ENCODE results near the gene RNF168. TPM values are rescaled to one million over a fixed set of nuclear protein-coding genes. Genes with fewer than 3 reads are reported as not detected.

The RNF168 gene
- total and polyA plus RNA-seq, 2 of the 4 experiments (the other 2 are of a cell fraction) = 2.5 to 15.2 TPM

DNA sequence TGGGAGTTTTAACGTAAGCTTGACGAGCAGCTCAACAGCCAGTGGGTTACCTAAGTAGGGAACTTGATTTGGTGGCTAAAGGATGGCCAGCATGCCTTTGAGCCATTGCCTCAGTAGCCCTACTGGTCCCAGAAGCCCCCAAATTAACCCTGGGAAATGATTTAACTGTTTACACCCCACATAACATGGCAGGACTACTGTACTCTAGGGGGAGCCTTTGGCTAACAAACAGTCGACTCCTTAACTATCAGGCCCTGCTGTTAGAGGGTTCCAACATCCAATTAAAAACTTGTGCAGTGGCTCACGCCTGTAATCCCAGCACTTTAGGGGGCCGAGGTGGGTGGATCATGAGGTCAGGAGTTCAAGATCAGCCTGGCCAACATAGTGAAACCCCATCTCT is 21.0 kb upstream of the RNF168 start:
- Histone ChIP-seq H2AK5ac (ENCODE audit: low read depth, low read length) (no peak overlapping the region), H3K56ac (ENCODE audit: extremely low read depth, insufficient read depth, low read length) (no peak overlapping the region), H4K8ac (ENCODE audit: low read depth in 2 of 2, low read length in 2 of 2) (no peak overlapping the region), H3K36me3 (ENCODE audit: control insufficient read depth, insufficient read depth, low read length) (no peaks in the 10 kb centered on the region), H2BK5ac (ENCODE audit: low read depth, low read length, poor library complexity, severe bottlenecking) (no peak overlapping the region), H2BK20ac (ENCODE audit: low read depth, low read length) (no peak overlapping the region), H3K9ac (ENCODE audit: low read depth, low read length) (no peak overlapping the region), H2BK15ac (ENCODE audit: low read depth, low read length) (no peak overlapping the region), H2AFZ (replicated peaks; ENCODE audit: low read length, poor library complexity) (peak overlapping the region; percentile 33), H3K9me1 (ENCODE audit: insufficient read depth, low read length) (peaks cover 6% of the 10 kb centered on the region; the same call in 1 of the 2 replicates), H4K91ac (ENCODE audit: insufficient read depth, low read depth, low read length) (no peak overlapping the region), H3K9me3 (ENCODE audit: control insufficient read depth, insufficient read depth, low read length) (peaks cover 16% of the 10 kb centered on the region), H3K4ac (ENCODE audit: low read depth, low read length) (no peak overlapping the region), H4K20me1 (ENCODE audit: insufficient read depth, low read length) (no peaks in the 10 kb centered on the region), H3K27me3 (ENCODE audit: control insufficient read depth, insufficient read depth, low read length) (no peaks in the 10 kb centered on the region), H4K5ac (ENCODE audit: low read depth, low read length) (no peak overlapping the region), H3K79me1 (ENCODE audit: low read depth in 1 of 2, low read length in 2 of 2) (no peaks in the 10 kb centered on the region), H3K4me3 (ENCODE audit: insufficient read depth, low read depth, low read length) (no peak overlapping the region), H3K4me1 (ENCODE audit: control insufficient read depth, insufficient read depth, low read length) (0 out of 2 replicates have a peak, but pooled peaks cover 2% of the 10 kb centered on the region), H3K4me2 (ENCODE audit: low read depth, low read length) (no peak overlapping the region), H3K23ac (ENCODE audit: low read depth, low read length) (no peak overlapping the region), H2AK9ac (replicated peaks; ENCODE audit: low read depth, low read length, poor library complexity) (no peak overlapping the region), H3K27ac (ENCODE audit: insufficient read depth, low read length) (no peak overlapping the region), H3K18ac (ENCODE audit: low read depth, low read length) (no peak overlapping the region), H3K14ac (replicated peaks; ENCODE audit: low read depth, low read length) (no peak overlapping the region), H2BK120ac (ENCODE audit: low read depth, low read length) (no peak overlapping the region)
- ChIA-PET CTCF (interaction anchor here (0.7 to 1.7 kb wide), 2 partner anchors 271 to 289 kb away, joined by 3 read pairs; no protein-coding TSS in a partner anchor), POLR2A (ENCODE audit: unreplicated experiment) (no interaction called here)
- WGBS, 2 experiments (ENCODE audit: extremely low coverage in 2 of 2, insufficient read length in 1 of 2) = no CpG with 5 or more reads among the region's 5 CpGs
- TF ChIP-seq, protein P1, sequence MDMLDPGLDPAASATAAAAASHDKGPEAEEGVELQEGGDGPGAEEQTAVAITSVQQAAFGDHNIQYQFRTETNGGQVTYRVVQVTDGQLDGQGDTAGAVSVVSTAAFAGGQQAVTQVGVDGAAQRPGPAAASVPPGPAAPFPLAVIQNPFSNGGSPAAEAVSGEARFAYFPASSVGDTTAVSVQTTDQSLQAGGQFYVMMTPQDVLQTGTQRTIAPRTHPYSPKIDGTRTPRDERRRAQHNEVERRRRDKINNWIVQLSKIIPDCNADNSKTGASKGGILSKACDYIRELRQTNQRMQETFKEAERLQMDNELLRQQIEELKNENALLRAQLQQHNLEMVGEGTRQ (IDR thresholded peaks at IDR 0.05; ENCODE audit: low read depth, low read length) = no peak
- TF ChIP-seq, protein P2, sequence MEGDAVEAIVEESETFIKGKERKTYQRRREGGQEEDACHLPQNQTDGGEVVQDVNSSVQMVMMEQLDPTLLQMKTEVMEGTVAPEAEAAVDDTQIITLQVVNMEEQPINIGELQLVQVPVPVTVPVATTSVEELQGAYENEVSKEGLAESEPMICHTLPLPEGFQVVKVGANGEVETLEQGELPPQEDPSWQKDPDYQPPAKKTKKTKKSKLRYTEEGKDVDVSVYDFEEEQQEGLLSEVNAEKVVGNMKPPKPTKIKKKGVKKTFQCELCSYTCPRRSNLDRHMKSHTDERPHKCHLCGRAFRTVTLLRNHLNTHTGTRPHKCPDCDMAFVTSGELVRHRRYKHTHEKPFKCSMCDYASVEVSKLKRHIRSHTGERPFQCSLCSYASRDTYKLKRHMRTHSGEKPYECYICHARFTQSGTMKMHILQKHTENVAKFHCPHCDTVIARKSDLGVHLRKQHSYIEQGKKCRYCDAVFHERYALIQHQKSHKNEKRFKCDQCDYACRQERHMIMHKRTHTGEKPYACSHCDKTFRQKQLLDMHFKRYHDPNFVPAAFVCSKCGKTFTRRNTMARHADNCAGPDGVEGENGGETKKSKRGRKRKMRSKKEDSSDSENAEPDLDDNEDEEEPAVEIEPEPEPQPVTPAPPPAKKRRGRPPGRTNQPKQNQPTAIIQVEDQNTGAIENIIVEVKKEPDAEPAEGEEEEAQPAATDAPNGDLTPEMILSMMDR (conservative IDR thresholded peaks at IDR 0.05; ENCODE audit: low read depth, low read length) = peak; percentile 25
- peak; percentile 36 for TF ChIP-seq RAD21 (IDR thresholded peaks at IDR 0.05; ENCODE audit: low read length)
- peak; percentile 17 for DNase-seq
- no TSS peak for BruUV-seq (replicated peaks)
- ATAC-seq (ENCODE audit: low read depth) = no peak
- in situ Hi-C loops (cut with MboI; ENCODE audit: low sequenced_read_pairs) (loop anchor here (5.0 kb wide), 1 partner anchor 267 kb away; no protein-coding TSS in a partner anchor), dilution Hi-C loops (cut with HindIII; ENCODE audit: low sequenced_read_pairs, unreplicated experiment) (no loop called here), intact Hi-C loops (cut with micrococcal nuclease) (loop anchor here (1.0 kb wide), 1 partner anchor 161 kb away; no protein-coding TSS in a partner anchor)

All from IMR-90 (cell line).